NCI-H526 treated with DMSO at 0.1 percent for 48 hours (cell line): Measurements from ENCODE around the gene GNAQ.

Source experiments
- DNase-seq: peaks from one replicate; lab custom pipeline; 2025; lab: John Stamatoyannopoulos, UW

Gene GNAQ

DNA sequence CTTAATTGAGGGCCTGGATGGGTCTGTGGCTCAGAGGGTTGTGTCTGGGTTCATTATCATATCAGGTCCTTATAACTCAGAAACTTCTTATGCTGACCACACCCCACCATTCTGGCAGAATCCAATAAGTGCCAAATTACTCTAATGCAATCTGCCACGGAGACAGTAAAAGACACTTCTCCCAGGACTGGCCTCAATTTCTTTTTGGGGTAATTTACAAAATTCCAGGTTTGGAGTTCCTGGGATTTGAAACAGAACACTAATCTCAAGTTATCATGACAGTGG, 187.8 kb downstream of the GNAQ start:
- no peak for DNase-seq

DNA sequence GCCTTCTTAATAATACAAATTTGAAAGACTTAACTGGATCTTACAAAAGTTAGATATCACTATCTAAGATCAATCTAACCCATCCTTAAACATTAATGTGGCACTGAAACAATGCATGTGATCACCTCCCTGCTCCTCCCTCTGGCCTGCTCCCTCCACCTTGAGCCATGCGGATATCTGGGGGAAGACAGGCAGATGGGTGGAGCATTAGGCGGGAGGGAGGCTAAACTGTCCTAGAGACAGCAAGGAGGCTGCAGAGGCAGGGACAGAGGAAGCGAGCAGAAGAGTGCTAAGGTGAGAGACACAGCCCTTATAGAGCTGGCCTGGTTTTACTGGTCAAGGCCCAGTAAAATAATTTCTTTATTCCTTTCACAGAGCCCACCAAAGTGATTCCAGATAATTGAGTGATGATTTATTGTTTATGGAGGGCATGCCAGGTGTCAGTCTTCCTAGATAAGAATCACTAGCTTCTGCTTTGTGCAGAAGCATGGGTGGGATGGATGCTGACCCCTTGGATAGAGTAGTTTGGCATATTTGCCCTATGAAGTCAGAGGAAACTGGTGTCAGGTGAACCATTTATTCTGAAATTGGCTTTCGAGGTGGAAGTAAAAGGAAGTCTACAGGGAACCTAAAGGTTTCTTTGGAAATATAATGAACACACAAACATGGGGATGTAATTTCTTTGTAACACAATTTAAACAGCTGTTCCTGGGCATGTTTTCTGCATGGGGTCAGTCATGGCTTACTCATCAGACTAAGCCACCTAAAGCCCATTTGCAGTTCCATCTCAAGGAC, 188.3 kb downstream of the GNAQ start:
- no peak for DNase-seq

DNA sequence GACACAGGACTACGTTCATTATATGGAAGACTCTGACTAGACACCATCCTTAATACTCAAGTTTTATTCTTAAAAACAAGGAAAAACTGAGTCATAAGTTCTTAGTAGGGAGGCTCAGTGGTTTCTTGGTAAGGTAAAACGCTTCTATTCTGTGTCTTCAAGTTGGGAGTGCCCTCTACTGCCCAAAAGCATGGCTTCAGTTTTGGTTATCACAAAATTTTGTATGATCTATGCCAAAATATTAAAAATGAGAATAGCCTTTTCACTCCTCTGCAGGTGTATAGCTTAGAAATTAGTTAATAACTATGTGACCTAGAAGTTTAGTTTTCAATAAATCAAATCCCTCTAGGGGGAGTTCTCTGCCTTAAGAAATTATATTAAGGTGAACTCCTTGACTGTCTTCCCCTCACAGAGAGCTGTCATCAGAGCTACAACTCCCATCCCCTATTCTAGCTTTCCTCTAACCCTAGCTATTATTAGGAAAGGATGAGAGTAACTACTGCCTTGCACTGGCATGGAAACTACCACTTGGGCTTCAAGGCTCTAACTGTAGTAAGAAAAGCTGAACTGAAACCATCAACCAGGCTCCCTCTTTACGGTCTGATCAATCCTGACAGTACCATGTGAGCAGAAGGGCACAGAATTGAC, 189.7 kb downstream of the GNAQ start:
- DNase-seq, result no peak

DNA sequence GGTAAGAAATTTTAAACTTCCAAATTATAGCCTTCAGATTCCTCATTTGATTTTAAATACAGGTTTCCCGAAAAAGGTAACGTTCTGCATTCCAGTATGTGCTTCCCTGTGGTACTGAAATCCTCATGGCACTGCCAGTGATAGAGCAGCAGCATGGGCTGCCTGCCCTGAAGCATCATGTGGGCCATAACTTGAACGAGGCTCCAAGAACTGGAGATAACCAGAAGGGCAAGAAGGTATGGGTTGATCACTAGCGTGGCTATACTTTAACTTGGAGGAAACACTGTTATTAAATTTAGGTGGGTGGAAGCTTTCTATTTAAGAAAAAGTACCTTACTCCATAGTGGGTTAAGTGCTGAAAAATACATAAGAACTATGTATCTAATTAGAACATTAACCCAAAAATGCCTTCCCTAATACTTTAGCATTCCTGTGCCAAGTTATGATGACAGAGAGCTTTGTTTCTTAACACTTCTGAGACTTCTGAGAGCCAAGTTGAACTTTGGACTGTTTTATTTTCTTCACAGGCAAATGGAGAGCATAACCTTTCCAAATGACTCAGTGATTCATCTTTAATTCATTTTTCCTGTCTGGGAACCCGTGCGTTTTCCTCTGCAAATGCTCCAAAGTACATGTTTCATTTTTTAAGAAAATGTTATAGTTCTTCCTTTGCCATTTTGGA, 192.0 kb downstream of the GNAQ start:
- no peak for DNase-seq

DNA sequence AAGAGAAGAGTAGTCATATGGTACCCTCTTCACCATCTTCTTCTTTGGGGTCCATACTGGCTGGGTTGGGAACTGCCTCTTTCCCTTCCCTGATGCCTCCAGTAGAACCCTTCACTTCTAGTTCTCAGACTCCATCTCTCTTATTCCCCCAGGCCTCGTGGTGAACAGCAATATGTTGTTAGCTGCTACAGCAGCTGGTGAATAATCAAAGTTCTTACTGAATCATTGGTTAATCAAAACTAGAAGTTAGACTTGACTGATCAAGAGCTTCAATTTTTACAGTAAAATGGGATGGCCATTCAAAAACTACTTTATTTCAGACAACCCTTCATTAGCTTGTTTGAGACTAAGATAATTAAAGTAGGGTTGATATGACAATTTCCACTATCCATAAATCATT, 192.6 kb downstream of the GNAQ start:
- DNase-seq, result no peak

DNA sequence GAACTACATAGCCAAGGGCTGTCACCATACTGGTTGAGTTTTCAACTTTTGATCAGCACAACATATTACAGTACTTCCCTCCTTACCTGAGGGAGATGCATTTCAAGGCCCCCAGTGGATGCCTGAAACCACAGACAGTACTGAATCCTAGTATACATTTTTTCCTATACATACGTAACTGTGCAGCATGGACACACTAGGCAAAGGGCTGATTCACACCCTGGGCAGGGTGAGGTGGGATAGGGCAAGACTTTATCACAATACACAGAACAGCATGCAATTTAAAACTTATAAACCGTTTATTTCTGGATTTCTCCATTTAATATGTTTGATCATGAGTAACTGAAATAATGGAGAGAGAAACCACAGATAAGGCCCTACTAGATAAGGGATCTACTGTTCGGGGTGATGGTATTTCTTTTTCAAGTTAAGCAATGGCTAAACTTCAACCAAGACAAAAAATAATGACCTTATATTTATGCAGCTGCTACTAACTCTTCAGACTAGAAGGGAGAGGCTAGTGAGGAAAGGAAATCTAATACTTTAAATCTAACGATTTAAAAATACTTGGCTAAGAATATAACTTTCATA, 196.6 kb downstream of the GNAQ start:
- no peak for DNase-seq

DNA sequence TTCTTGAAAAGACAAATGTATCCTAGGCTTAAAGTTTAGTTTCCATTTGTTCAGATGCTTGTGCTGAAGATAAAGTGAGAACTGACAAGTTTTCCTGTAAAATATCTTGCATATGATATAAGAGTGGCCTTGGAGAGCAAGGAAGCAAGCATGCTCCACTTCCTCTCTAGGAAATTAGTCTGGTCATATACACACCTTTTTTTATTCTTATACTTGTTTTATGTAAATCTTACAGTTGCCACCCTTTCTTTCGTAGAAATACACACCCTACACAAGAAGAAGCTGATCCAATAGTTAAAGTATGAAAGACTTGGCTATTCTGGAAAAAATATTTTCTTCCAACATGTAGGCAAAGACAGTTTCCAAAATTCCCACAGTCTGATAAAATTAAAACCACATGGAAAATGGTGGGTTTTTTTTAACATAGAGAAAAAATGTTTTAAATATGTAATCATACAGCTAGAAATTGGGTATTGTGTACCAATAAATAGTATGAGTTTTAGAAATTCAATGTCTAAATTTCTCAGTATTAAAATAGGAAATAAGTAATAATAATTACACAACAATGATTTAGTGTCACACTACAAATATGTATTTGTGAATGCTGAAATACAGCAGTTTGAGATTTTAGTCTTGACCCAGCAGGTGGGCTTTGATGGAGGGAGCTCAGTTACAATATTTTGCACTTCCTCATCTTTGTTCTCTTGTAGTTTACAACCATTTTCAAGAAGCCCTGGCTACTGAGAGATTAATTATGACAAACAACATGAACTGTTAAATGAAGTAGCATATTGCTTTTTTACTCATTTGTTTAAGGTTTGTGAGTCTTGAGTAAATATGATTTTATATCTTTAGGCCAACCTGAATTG, 197.8 kb downstream of the GNAQ start:
- DNase-seq, result no peak

DNA sequence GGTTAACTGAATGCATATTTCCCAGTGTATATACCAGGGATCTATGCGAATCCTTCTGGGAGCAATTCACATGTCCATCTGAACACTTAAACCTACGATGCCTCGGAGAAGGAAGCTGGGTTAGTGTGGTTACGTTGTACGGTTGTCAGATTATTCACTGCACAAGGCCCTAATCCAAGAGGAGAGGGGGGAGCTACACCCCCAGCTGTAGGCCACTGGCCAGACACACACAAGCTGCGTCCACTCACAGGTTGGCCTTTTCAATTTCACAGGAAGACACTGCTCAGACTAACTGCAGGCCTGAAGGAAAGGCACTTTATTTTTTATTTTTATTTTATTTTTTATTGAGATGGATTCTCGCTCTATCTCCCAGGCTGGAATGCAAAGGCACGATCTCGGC, 199.0 kb downstream of the GNAQ start:
- no peak for DNase-seq

DNA sequence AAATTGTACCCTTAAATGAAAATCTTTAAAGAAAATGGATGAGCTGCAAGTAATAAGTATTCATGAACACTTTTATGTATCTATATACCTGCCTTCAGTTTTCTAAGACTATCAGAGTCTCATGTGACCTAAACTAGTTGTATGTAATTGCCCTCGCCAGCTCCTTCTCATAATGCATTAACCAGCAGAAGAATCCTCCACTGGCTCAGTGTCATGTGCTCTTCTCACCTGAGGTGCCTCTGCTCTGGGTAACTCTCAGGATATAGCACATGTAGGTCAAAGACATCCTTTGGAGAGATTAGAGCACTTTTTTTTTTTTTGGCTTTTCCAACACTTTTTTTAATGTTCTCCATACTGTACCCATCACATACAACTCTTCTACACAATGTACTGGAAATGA, 199.8 kb downstream of the GNAQ start:
- no peak for DNase-seq

DNA sequence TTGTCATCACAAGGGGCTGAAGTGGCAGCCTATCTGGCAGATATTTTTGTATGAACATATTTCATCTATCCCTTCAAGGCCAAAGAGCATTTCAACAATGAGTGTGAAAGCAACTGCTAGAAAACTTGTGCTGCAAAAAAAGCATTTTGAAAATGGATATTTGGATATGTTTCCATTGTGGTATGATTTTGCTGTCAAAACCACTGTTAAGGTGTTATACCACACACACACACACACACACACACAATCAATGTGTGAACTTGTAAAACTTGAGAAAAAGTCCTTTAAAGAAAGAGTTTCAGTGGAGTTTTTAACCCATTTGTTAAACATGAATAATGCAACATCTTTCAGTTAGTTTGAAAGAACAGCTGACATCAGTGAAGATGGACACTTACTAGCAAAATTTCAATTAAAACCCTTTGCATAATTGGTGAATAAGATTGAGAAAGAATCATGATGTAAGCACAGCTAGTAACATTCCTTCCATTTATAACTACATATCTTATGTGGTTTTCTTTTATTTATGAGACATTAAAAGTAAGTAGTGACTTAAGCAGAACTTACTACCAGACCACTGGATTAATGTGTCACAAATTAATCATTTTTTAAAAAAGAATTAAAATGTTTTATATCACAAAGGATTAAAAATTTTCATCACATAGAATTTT, 200.9 kb downstream of the GNAQ start:
- no peak for DNase-seq

DNA sequence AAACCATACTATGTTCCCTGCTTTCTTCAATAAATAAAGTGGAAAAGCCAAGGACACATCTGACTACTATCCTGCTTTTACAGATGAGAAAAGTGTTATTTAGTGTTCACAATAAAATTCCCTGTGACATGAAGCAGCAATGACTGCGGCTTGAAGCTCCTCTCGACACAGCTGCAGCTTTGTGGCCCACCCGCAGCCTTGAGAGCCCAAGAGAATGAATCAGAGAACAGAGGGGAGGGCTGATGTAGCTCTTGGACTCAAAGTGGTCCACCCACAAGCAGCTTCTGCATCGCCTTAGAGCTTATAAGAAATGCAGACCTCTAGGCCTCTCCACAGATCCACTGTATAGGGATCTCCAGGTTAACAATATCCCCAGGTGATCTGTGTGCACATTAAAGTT, 202.2 kb downstream of the GNAQ start:
- no peak for DNase-seq

DNA sequence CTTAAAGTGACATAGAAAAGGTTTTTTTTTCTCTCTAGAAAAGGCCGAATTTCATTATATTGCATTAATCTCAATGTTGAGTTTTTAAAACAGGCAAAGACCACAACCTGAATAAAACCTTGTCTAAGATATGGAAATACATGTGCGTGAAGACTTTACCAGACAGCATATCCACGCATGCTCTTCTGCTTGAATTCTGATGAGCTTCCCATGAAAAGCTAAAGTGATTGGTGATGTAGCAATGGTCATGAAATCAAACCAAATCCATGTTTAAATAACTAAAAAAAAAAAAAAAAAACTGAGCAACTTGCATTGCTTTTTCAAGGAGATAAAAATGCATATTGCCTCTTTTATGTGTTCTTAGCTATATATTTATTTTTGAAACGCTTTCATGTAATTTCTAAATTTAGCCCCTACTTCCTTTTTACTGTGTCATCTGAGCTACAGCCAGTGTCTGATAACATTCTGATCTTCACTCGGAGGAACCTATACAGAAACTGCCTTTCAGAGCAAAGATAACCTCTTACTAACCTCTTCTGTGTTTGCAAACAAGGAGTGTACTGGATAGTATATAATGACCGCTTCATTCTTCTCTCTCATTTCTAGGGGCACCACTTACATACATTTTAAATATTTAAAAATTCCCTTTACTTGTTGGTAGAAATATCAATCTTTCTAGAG, 204.4 kb downstream of the GNAQ start:
- DNase-seq, result no peak

DNA sequence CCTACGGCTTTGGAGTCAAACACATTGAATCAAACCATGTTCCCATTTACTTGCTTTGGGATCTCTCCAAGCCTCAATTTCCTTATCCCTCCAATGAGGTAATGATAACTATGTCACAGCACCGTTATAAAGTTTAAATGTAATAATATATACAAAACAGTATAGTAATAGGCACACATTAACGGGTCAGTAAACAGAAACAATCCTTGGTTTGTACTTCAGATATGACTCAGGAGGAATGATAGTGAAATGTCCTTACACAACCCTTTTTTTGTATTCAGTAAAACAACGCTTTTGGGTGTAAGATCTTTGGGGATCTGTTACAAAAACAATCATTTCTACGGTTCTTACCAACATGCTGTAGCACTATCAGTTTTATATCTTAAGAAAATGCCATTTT, 205.0 kb downstream of the GNAQ start:
- no peak for DNase-seq

DNA sequence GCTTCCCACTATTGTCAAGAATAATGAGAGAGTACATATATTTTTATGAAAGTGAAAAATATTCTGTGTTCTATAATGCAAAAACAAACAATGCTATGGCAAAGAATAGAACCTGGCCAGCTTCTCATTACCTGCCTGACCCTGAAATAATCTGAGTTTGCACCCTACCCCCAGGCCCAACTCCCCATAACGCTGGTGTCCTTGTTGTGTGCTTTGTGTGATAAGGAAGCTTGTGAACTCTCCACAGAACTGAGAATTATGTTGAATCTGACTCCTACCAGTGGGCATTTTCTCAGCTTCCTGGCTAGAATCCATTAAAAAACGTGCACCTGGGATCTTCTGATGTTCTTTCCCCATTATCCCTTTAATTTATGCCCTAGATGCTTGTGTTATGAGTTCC, 205.5 kb downstream of the GNAQ start:
- no peak for DNase-seq

DNA sequence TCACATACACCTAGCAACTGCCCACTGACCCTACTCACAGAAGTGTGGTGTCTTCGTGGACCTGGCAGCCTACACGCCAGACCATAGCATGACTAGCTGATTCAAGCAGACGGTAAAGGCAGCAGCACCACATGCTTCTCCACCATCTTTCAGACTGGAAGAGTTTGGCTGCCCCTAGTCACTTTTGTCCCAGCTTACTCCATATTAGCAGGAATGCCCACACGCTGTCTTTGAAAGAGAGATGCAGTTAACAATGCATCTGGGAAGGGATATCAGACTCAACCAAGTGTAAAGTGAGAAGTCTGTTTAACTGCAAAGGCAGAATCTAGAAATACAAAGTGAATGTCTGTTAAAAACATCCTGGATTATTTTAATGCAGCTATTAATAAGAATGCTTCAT, 206.2 kb downstream of the GNAQ start:
- DNase-seq, result no peak

DNA sequence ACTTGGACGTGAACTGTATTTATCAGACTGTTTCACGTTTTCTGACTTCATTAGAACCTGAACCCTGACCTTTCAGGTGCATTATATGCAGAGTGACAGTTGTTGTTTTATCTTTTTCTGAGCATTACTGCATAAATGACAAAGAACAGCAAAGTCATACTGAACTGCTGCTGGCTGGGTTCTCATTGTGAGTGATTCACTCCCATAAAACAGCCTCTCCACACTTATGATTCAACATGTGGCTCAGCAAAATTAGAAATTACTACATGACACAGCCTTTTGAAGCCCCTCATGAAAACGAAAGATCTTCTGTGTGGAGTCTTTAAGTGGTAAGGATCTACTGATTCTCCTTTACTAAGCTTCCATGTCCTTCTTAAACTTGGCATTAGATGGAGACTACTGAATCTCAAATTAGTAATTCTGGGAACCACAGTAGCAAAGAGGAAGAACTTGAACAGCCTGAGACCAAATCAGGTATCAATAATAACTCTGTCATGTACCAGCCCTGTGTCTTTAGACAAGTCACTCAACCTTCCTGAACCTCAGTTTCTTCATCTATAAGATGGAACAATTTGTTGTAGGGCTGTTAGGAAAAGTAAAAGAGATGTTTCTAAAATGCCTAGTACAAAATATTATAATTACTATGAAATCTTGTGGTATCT, 211.2 kb downstream of the GNAQ start:
- no peak for DNase-seq

DNA sequence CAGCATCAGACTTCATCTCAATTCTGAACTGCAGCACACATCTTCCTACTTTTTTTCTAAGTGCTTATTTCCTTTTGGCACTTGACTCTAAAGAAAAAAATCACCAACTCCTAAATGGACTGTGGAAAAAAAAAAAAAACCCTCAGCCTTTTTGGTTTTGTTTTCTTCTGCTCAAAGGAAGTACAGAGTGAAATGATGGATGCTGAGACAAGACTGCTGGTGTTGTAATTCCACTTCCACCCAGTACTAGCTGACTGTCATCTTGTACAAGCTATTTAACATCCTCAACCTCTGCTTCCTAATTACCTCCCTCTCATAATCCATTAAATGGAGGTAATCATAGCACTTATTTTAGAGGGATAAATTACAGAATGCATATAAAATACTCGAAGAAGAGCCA, 212.0 kb downstream of the GNAQ start:
- DNase-seq, result no peak

DNA sequence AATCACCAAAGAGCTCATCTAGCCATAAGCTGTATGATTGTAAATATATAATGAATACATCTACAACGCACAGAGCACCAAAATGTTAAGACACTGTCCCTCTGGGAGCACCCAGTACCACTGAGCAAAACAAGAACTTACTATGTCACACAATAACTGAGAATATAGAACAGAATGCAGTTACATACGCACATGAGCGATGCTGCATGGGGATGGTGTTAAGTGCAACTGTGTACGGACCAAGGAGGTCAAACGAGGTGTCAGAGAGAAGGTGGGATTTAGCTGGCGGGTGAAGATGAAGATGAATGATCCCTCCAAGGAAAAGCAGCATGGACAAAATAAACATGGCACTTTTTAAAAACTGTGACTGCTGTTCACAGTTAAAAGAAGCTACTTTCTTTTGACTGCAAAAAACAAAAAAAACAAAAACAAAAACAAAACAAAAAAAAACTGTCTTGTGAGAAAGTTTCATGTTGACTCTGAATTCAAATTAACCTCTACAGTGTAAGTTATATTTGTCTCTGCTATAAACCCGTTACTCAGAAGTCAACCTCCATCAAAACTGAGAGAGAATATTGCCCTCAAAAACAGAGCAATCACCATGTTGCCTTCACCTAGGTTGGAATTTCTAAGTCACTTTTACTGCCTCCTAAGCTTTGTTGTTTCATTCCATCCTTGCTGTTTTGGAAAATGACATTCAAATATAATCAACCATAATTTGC, 213.9 kb downstream of the GNAQ start:
- peak; percentile 19 for DNase-seq

DNA sequence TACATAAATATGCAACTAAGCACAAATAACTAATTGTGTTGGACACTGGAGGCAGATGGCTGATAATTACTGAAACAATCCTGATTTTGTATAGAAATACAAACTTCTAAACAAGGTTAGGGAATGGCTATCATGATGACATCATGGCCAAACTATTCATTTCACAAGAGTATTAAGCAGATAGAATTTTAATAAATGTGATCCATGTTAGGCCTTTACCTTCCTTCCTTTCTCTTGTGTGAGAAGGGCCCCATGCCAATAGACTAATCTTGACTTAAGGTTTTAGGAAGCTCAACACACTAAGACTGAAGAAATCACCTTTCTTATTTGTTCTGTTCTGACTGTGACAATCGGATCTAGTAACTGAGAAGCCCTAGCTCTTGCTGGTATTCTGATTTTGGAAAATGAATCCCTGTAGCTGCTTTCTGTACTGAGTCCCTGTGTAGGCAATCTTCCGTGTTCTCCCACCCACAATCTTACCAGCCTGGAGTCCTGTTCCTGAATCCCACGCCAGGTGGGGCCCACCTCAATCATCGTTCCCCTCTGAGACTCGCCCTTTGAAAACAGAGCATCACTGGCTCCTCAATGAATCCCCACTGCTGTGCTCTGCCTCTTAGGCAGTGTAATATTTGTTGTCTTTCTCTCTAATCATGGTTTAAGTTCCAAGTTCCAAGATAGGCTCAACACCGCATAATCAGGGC, 214.8 kb downstream of the GNAQ start:
- DNase-seq, result no peak
